GM19238 (cell line): ENCODE data around the gene SEPTIN5.
A peak's percentile ranks its signal among the peaks of the same experiment; 100 is the strongest.
"Not testable (repeated sequence)": the region's sequence is repeated elsewhere in the genome, so short reads cannot be mapped to it uniquely, and the experiment has no call there.

Source experiments
- DNase-seq: peaks from one replicate; pipeline ENCODE4 v3.0.0; 2011; ENCODE audit warnings: low spot score; ENCODE audit not compliant: insufficient read length

SEPTIN5 gene

GRCh38 chr22:19720150-19720827 lies 6.0 kb downstream of the SEPTIN5 start:
- DNase-seq, result no peak

GRCh38 chr22:19720999-19721329 lies 6.7 kb downstream of the SEPTIN5 start:
- no peak for DNase-seq

GRCh38 chr22:19721330-19722177 lies 7.3 kb downstream of the SEPTIN5 start:
- no peak for DNase-seq

GRCh38 chr22:19722178-19722981 lies 8.1 kb downstream of the SEPTIN5 start:
- DNase-seq, result no peak

- no peak for DNase-seq
Observed at GRCh38 chr22:19722982-19723231, 8.6 kb downstream of the SEPTIN5 start.

GRCh38 chr22:19723232-19723982 lies 9.1 kb downstream of the SEPTIN5 start, which contains the start of gene GP1BB:
Gene GP1BB (plus strand): TSS chr22:19723539. CDS start chr22:19723570, 31 bp downstream.
- no peak for DNase-seq

- DNase-seq, result no peak
Observed at GRCh38 chr22:19723983-19724827, 9.9 kb downstream of the SEPTIN5 start.

- DNase-seq, result no peak
Observed at GRCh38 chr22:19724927-19725661, 10.8 kb downstream of the SEPTIN5 start.

- not testable (repeated sequence) for DNase-seq
Observed at GRCh38 chr22:19726064-19726788, 11.9 kb downstream of the SEPTIN5 start.

- no peak for DNase-seq
Observed at GRCh38 chr22:19727310-19728150, 13.2 kb downstream of the SEPTIN5 start.

GRCh38 chr22:19728271-19728670 lies 14.0 kb downstream of the SEPTIN5 start:
- no peak for DNase-seq

GRCh38 chr22:19728836-19729235 lies 14.5 kb downstream of the SEPTIN5 start:
- DNase-seq, result no peak

GRCh38 chr22:19729507-19729906 lies 15.2 kb downstream of the SEPTIN5 start:
- no peak for DNase-seq

- DNase-seq, result no peak
Observed at GRCh38 chr22:19730198-19730597, 15.9 kb downstream of the SEPTIN5 start.

GRCh38 chr22:19730655-19731360 lies 16.5 kb downstream of the SEPTIN5 start:
- DNase-seq, result peak; percentile 91

GRCh38 chr22:19731361-19732135 lies 17.2 kb downstream of the SEPTIN5 start:
- no peak for DNase-seq
